22Rv1 (cell line): ENCODE results near the gene OPALIN.

Experiments used
- ZFX ChIP-seq: fragments of 450-650 bp; IDR thresholded peaks from 2 replicates; pipeline ENCODE4 v1.6.1; 2017; ENCODE audit warnings: antibody characterized with exemption, borderline replicate concordance
- TF ChIP-seq, protein P1 (sequence below): fragments of 450-650 bp; IDR thresholded peaks from 2 replicates; pipeline ENCODE4 v1.5.1; 2017; ENCODE audit warnings: mild to moderate bottlenecking

DNA sequence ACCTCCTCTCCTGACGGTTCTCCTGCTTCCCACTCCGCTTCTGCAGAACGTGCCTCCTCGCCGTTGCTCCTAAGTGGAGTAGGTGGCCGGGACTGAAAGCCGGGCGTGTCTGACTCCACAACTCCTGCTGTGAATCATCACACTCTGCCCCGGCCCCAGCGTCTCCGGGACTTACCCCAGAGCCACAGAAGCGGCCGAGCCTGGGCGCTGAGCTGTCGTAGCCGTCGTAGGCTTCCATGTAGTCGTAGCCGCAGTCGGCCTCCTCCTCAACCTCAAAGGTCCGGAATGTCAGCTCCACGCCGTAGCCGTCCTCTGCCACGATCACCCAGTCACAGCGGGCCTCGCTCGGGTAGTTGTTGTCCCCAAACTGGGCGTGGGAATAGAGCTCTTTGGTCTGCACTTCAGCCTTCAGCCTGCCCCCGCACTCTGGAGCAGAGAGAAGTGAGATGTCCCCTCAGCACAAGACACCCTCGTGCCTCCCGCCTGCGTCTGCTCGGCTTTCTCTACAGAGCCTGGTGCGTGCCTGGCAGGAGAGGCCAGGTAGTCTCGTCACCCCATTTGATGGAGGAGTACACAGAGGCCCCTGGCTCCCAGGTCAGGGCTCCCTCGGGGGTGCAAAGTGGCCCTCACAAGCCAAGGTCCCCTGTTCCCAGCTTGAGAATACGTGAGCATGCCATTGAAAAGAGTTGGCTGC lies 11.2 kb upstream of the OPALIN start:
- TF ChIP-seq, protein P1, sequence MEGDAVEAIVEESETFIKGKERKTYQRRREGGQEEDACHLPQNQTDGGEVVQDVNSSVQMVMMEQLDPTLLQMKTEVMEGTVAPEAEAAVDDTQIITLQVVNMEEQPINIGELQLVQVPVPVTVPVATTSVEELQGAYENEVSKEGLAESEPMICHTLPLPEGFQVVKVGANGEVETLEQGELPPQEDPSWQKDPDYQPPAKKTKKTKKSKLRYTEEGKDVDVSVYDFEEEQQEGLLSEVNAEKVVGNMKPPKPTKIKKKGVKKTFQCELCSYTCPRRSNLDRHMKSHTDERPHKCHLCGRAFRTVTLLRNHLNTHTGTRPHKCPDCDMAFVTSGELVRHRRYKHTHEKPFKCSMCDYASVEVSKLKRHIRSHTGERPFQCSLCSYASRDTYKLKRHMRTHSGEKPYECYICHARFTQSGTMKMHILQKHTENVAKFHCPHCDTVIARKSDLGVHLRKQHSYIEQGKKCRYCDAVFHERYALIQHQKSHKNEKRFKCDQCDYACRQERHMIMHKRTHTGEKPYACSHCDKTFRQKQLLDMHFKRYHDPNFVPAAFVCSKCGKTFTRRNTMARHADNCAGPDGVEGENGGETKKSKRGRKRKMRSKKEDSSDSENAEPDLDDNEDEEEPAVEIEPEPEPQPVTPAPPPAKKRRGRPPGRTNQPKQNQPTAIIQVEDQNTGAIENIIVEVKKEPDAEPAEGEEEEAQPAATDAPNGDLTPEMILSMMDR = no peak
- TF ChIP-seq ZFX = no peak
